OCI-LY7 (cell line): Measurements from ENCODE around the gene CYP3A5. TPM values are rescaled to one million over a fixed set of nuclear protein-coding genes. Genes with fewer than 3 reads are reported as not detected.

Experiments used
- BruUV-seq: library from RNA; stranded (reverse); fragments of 400-500 nt; replicated peaks from 2 replicates; lab custom pipeline; 2021; lab: Mats Ljungman, UMichigan
- CTCF ChIA-PET: fragments of 300-600 bp; sonication (Branson Sonifier 250); formaldehyde crosslinking; loops from one replicate; lab custom pipeline; 2022; ENCODE audit warnings: antibody characterized with exemption; ENCODE audit not compliant: unreplicated experiment; lab: Charles Lee
- POLR2A ChIA-PET: fragments of 300-600 bp; sonication (Branson Sonifier 250); formaldehyde crosslinking; loops from one replicate; lab custom pipeline; 2022; ENCODE audit warnings: antibody characterized with exemption; lab: Charles Lee
- DNase-seq: peaks from one replicate; pipeline ENCODE4 v3.0.0-alpha.2; 2015; ENCODE audit warnings: low spot score
- H2AFZ ChIP-seq: fragments of 200-600 bp; sonication (generic), shearing (Covaris generic); 2 replicates; pipeline ENCODE4 v1.6.1; 2014; ENCODE audit warnings: mild to moderate bottlenecking, antibody characterized with exemption, low read length, moderate library complexity
- H3K27ac ChIP-seq: fragments of 200-600 bp; sonication (generic); 2 replicates; pipeline ENCODE4 v1.5.1; 2014; ENCODE audit warnings: mixed run types, low read depth, mild to moderate bottlenecking, moderate library complexity, low read length, inconsistent platforms; ENCODE audit not compliant: poor library complexity, severe bottlenecking
- H3K36me3 ChIP-seq: fragments of 200-600 bp; sonication (generic); 2 replicates; pipeline ENCODE4 v1.6.1; 2014; ENCODE audit warnings: mild to moderate bottlenecking, antibody characterized with exemption, low read length, moderate library complexity, mixed read lengths; ENCODE audit not compliant: insufficient read depth
- H3K4me1 ChIP-seq: fragments of 200-600 bp; sonication (generic); 2 replicates; pipeline ENCODE4 v1.5.1; 2014; ENCODE audit warnings: mild to moderate bottlenecking, low read length; ENCODE audit not compliant: insufficient read depth, poor library complexity, severe bottlenecking
- H3K4me2 ChIP-seq: fragments of 200-600 bp; sonication (generic); 2 replicates; pipeline ENCODE4 v1.6.1; 2014; ENCODE audit warnings: mild to moderate bottlenecking, low read length
- H3K4me3 ChIP-seq: fragments of 200-600 bp; sonication (generic); 2 replicates; pipeline ENCODE4 v1.5.1; 2014; ENCODE audit warnings: mild to moderate bottlenecking, low read depth, low read length; ENCODE audit not compliant: poor library complexity, severe bottlenecking
- H3K79me2 ChIP-seq: fragments of 200-600 bp; sonication (generic); 2 replicates; pipeline ENCODE4 v1.6.1; 2016; ENCODE audit warnings: low read depth, mild to moderate bottlenecking, low read length, moderate library complexity, mixed read lengths; ENCODE audit not compliant: insufficient read depth
- H3K9me2 ChIP-seq: fragments of 200-600 bp; sonication (generic); 2 replicates; pipeline ENCODE4 v1.6.1; 2016; ENCODE audit warnings: mild to moderate bottlenecking, low read length, mixed read lengths; ENCODE audit not compliant: insufficient read depth
- H3K9me3 ChIP-seq: fragments of 200-600 bp; sonication (generic); 2 replicates; pipeline ENCODE4 v1.6.1; 2014; ENCODE audit warnings: mild to moderate bottlenecking, mixed run types, low read length, mixed read lengths
- H4K20me1 ChIP-seq: fragments of 200-600 bp; sonication (generic); 2 replicates; pipeline ENCODE4 v1.6.1; 2014; ENCODE audit warnings: mild to moderate bottlenecking, antibody characterized with exemption, low read length, moderate library complexity, mixed read lengths; ENCODE audit not compliant: insufficient read depth
- CTCF ChIP-seq: fragments of 200-600 bp; sonication (generic); conservative IDR thresholded peaks from 2 replicates; pipeline ENCODE4 v1.5.1; 2014; ENCODE audit warnings: mild to moderate bottlenecking, antibody characterized with exemption, low read length, moderate library complexity, mixed read lengths
- EZH2phosphoT487 ChIP-seq: fragments of 200-600 bp; sonication (generic); IDR thresholded peaks from 2 replicates; pipeline ENCODE4 v1.6.1; 2018; ENCODE audit warnings: low read depth, borderline replicate concordance, mild to moderate bottlenecking, mixed run types, antibody characterized with exemption, low read length, moderate library complexity, mixed read lengths
- intact Hi-C: fragments of 100-400 bp; cut with micrococcal nuclease; formaldehyde crosslinking; loops from one replicate; pipeline ENCODE4 v1.10.0; 2022; ENCODE audit not compliant: unreplicated experiment
- total RNA-seq, 2 experiments: library from RNA; depleted of rRNA in 1 of 2; stranded (reverse); fragments of >200 nt in 1 of 2; shearing (Covaris generic) in 1 of 2; gene quantifications; 2 replicates each; pipeline ENCODE4 v1.2.3, GENCODE V29; 2014 to 2022

Gene CYP3A5
- total RNA-seq, 2 experiments from 2014 or later = not detected

GRCh38 chr7:99672573-99672972 is 7.2 kb downstream of the CYP3A5 start:
- ChIA-PET POLR2A (no interaction called here), CTCF (no interaction called here)
- Histone ChIP-seq H3K9me3 (no peaks in the 10 kb centered on the region), H4K20me1 (no peaks in the 10 kb centered on the region), H2AFZ (no peak overlapping the region), H3K79me2 (no peaks in the 10 kb centered on the region), H3K4me2 (no peak overlapping the region), H3K4me3 (no peak overlapping the region), H3K36me3 (no peaks in the 10 kb centered on the region), H3K9me2 (no peaks in the 10 kb centered on the region), H3K4me1 (no peaks in the 10 kb centered on the region), H3K27ac (no peak overlapping the region)
- intact Hi-C loops = no loop called here
- TF ChIP-seq EZH2phosphoT487 (no peak), CTCF (no peak)
- BruUV-seq = no TSS peak
- no peak for DNase-seq

- BruUV-seq = no TSS peak
- H3K27ac ChIP-seq = no peak overlapping the region
- no peaks in the 10 kb centered on the region for H4K20me1 ChIP-seq
- no peak overlapping the region for H3K4me3 ChIP-seq
- no peak overlapping the region for H3K4me2 ChIP-seq
- ChIA-PET POLR2A (no interaction called here), CTCF (no interaction called here)
- no peaks in the 10 kb centered on the region for H3K79me2 ChIP-seq
- no peaks in the 10 kb centered on the region for H3K36me3 ChIP-seq
- H2AFZ ChIP-seq = no peak overlapping the region
- H3K9me3 ChIP-seq = no peaks in the 10 kb centered on the region
- no peak for DNase-seq
- H3K9me2 ChIP-seq = no peaks in the 10 kb centered on the region
- intact Hi-C loops = no loop called here
- H3K4me1 ChIP-seq = no peaks in the 10 kb centered on the region
- TF ChIP-seq EZH2phosphoT487 (no peak), CTCF (no peak)
Measured at GRCh38 chr7:99669782-99670181, 10.0 kb downstream of the CYP3A5 start.

GRCh38 chr7:99668541-99668940 is 11.3 kb downstream of the CYP3A5 start:
- no TSS peak for BruUV-seq

More at GRCh38 chr7:99668541-99668940, 11.3 kb downstream of the CYP3A5 start:
- intact Hi-C loops = no loop called here
- ChIA-PET POLR2A (no interaction called here), CTCF (no interaction called here)
- H3K4me1 ChIP-seq = no peaks in the 10 kb centered on the region
- H3K79me2 ChIP-seq = no peaks in the 10 kb centered on the region
- no peak overlapping the region for H3K4me3 ChIP-seq
- H4K20me1 ChIP-seq = no peaks in the 10 kb centered on the region
- no peak overlapping the region for H3K27ac ChIP-seq
- H2AFZ ChIP-seq = no peak overlapping the region
- no peaks in the 10 kb centered on the region for H3K9me2 ChIP-seq
- no peak overlapping the region for H3K4me2 ChIP-seq
- no peaks in the 10 kb centered on the region for H3K36me3 ChIP-seq
- no peaks in the 10 kb centered on the region for H3K9me3 ChIP-seq
- TF ChIP-seq CTCF (no peak), EZH2phosphoT487 (no peak)
- DNase-seq = no peak
